Measurements from ENCODE around the gene UBE2H.

DNA sequence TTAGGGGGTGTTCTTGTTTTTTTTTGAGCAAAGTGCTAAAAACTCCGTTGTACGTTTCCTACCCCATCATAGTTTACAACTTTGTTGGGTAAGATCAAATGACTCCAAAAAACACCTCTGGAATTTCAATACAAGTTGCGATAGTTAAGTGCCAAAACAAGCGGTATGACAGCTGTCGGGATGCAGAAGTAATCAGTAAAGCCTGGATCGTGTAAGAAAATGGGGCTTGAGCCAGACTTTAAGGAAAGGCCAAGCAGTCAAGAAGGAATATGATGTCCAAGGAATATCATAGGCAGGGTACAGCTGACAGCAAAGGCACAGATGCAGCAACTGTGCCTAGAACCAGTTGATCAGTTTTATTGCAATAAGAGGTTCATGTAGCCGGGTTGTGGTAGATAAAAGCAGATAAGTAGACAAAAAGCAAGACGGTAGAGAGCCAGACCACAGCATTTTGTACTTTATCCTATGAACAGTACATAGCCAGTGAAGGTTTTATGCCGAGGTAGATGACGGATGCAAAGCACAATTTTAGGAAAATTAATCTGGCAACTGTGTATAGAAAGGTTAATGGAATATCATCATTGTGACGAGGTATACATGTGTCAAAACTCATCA lies 45.5 kb downstream of the UBE2H start:
- TF ChIP-seq, protein P1, sequence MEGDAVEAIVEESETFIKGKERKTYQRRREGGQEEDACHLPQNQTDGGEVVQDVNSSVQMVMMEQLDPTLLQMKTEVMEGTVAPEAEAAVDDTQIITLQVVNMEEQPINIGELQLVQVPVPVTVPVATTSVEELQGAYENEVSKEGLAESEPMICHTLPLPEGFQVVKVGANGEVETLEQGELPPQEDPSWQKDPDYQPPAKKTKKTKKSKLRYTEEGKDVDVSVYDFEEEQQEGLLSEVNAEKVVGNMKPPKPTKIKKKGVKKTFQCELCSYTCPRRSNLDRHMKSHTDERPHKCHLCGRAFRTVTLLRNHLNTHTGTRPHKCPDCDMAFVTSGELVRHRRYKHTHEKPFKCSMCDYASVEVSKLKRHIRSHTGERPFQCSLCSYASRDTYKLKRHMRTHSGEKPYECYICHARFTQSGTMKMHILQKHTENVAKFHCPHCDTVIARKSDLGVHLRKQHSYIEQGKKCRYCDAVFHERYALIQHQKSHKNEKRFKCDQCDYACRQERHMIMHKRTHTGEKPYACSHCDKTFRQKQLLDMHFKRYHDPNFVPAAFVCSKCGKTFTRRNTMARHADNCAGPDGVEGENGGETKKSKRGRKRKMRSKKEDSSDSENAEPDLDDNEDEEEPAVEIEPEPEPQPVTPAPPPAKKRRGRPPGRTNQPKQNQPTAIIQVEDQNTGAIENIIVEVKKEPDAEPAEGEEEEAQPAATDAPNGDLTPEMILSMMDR (IDR thresholded peaks at IDR 0.05; ENCODE audit: low read depth, low read length), result no peak
- no peak for TF ChIP-seq EZH2phosphoT487 (IDR thresholded peaks at IDR 0.05; ENCODE audit: low read depth)
